KBM-7 (cell line): ENCODE results near the gene ISL2.
"Not testable (repeated sequence)": the region's sequence is repeated elsewhere in the genome, so short reads cannot be mapped to it uniquely, and the experiment has no call there.

Experiments
- DNase-seq: peaks from one replicate; pipeline ENCODE4 v3.0.0-alpha.2; 2015
- in situ Hi-C: fragments of 300-500 bp; cut with MboI; formaldehyde crosslinking; loops from 2 replicates; pipeline ENCODE4 v1.14.3; 2020; ENCODE audit warnings: low sequenced_read_pairs, low pct_unique_long_range_greater_than_20kb, mixed read lengths

Gene ISL2

DNA sequence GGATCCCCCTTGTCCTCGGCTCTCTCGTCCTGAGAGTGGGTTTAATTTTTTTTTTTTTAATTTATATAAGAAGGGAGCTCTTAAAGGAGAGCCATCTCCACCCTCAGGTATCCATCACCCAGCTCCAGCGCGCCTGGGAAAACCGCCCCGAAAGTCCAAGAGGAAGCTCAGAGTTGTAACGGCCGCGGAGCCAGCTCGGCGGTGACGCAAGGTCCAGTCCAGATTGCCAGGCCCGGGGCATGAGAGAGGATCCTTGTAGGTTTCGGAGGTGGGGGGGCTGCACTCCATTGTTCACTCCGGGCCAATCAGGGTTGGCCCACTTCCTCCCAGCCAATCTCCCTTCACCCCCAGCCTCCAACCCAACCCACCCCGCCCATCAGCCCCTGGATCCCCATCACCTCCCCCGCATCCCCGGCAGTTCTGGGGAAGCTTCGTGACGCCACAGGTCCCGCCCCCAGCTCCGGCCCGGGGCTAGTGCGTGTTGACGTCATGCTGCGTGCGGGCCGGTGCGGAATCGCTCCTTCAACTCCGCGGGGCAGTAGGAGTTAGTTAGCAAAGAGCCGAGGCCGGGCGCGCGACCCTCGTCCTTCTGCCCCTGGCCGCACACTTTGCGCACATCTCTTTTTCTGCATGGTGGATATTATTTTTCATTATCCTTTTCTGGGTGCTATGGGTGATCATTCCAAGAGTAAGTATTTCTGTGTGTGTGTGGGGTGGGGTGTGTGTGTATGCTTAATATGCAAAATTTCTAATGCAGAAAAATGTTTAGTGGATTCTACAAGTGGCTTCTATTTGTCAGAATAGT is at the start of gene ISL2:
Gene ISL2 (plus strand): TSS at position 520 of the 805 bp plus-strand sequence. CDS start 111 bp downstream, at position 631.
- in situ Hi-C loops = no loop called here
- peak; percentile 99 for DNase-seq

GRCh38 chr15:76289582-76289981 is 47.0 kb upstream of the ISL2 start:
- DNase-seq = no peak
- in situ Hi-C loops = no loop called here

DNA sequence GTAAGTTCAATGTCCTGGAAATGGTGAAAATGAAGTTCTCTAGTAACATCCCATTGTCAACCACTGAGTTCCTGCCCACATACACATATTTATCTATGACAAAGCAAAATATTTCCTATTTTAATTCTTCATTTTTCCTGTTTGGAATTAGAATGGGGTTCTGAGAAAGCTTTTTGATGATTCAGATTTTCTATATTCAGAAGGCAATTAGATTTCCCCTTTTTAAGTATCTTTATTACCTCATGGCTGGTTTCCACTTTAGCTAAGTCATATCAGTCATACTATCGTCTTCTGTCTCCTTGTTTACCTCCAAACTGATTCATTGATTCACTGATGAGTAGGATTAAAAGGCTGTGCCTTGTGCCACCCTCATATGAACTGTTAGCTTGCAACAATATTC is 43.2 kb upstream of the ISL2 start:
- in situ Hi-C loops = no loop called here
- DNase-seq = no peak

DNA sequence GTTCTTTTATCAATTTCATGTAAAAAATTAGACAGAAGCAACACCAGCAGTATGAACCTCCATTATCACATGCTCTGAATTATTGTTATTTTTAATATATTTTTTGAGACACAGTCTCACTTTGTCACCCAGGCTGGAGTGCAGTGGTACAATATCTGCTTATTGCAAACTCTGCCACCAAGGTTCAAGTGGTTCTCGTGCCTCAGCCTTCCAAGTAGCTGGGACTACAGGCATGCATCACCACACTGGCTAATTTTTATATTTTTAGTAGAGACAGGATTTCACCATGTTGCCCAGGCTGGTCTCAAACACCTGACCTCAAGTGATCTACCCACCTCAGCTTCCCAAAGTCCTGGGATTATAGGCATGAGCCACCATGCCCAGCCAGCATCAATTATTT is 42.1 kb upstream of the ISL2 start:
- DNase-seq, in situ Hi-C loops: not testable (repeated sequence)

DNA sequence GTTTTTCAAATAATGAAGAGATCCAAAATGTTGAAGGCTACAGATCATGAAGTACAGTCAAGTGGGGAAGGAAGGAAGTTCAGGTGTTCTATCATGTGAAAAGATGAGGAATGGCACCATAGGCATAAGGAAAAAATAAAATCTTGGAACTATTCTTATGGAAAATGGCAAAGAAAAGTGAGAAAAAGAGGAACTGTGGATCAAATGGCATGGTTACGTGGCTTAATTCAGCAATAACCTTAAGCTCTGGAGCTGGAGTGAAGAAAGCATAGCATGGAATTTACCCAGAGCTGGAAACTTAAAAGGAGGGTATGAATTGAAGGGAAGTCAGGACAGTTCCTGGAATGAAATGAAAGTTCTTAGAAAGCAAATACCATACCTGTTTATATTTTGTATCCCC is 39.7 kb upstream of the ISL2 start:
- in situ Hi-C loops = no loop called here
- no peak for DNase-seq

DNA sequence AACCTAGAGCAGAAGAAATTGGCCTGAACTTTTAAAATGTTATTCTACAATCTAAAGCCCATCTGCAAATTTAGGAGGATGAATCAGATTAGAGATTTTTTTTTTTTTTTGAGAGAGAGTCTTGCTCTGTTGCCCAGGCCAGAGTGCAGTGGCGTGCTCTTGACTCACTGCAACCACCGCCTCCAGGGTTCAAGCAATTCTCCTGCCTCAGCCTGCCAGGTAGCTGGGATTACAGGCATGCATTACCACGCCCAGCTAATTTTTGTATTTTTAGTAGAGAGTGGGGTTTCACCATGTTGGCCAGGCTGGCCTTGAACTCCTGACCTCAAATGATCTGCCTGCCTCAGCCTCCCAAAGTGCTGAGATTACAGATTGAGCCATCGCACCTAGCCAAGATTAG is 38.6 kb upstream of the ISL2 start:
- DNase-seq, in situ Hi-C loops: not testable (repeated sequence)

DNA sequence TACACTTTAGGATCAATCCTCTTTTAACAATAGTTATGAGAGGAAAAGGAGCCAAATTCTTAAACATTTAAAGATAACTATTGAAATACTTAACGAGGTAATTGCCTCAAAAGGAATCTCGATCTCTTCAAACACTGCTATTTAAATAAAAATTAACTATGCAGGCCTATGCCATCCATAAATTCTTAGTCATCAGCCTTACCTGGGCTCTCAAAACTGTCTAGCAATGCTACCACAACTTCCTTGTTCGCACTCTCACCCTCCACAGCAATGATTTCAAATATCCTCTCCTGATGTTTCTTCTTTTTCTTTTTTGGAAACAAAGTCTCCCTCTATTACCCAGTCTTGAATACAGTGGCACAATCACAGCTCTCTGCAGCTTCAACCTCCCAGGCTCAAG is 37.6 kb upstream of the ISL2 start:
- no peak for DNase-seq
- in situ Hi-C loops = no loop called here

DNA sequence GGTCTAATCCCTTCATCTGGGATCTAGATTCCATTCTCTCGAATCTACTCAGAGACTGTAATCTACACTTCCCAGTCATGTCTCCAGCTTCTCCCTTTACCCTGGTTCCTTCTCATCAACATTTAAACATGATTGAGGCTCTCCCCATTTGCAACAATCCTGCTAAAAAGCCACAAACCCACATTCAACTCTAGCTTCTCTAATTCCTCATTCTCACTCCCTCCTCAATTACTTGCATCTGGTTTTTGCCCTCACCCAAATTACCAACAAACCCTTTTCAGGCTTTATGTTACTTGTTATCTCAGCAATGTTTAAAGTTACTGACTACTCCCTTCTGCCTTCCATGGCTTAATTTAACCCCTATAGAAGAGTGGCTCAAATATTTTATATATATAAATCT is 36.8 kb upstream of the ISL2 start:
- in situ Hi-C loops = no loop called here
- peak; percentile 87 for DNase-seq

DNA sequence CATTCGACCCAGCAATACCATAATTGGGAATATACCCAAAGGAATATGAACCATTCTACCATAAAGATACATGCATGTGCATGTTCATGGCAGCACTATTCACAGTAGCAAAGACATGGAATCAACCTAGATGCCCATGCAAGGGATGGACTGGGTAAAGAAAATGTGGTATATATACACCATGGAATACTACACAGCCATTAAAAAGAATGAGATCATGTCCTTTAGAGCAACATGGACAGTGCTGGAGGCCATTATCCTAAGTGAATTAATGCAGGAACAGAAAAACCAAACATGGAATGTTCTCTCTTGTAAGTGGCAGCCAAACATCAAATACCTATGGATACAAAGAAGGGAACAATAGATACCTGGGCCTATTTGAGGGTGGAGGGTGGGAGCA is 32.7 kb upstream of the ISL2 start:
- no peak for DNase-seq
- in situ Hi-C loops = no loop called here

DNA sequence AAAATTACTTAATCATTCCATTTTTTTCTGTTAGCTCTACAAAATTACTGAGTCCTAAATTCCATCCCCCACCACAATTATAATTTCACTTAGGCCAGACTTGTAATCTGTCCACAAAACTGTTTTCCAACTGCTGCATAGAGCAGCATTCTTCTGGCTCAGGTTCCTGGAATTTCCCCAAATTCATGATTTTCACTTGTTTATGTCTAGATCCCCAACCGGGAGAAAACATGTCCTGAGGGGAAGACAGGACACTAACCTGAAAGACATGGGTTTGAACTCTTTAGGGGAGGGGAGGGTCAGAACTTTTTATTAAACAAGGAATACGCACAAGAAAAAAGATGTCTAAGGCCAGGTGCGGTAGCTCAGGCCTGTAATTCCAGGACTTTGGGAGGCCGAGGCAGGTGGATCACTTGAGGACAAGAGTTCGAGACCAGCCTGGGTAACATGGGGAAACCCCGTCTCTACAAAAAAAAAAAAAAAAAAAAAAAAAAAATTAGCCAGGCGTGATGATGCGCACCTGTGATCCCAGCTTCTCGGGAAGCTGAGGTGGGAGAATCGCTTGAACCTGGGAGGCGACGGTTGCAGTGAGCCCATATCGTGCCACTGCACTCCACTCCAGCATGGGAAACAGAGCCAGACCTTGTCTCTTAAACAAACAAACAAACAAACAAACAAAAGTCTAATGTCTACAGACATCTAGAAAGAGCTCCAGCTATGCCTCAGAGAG is 26.8 kb upstream of the ISL2 start:
- no peak for DNase-seq
- in situ Hi-C loops = no loop called here

GRCh38 chr15:76310475-76311099 is 26.0 kb upstream of the ISL2 start:
- in situ Hi-C loops = no loop called here
- DNase-seq = peak; percentile 80

DNA sequence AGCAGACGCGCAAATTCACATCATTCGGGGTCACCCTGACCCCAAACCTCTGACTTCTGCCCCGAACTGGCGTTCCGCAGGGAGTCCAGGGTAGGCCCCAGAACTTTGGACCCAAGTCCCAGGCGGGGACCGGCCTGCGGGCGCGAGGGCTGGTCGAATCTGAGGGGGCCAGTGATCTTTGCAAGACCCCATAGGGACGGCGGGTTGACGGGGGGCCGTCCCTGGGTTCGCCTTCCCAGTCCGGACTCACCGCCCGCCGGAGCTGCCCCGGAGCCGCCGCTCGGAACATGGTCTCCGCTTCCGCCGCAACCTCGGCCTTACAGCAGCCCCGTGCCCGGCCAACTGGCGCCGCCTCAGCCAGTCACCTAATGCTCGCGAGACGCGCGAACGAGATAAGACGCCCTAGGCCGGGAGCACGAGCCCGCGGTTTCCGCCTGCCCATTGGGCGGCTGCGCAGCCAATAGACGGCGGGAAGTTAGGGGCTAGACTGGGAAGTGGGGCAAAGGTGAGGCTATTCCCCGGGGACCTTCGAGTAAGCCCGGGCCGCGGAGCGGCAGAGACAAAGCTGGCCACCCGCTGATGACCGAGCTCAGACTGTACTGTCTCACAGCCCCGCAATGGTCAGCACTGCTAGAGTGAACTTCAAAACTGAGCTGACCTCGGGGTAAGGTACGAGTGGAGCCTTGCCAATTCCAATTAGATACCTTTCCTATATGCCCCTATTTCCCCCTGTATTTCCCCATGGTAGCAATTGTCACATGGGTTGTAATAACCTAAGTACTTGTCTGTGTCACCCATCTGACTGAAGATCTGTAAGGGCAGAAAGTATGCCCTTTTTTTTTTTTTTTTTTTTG is 25.2 kb upstream of the ISL2 start, which contains the start of gene ETFA:
Gene ETFA (minus strand): TSS at position 370 of the 854 bp plus-strand sequence. CDS start 81 bp downstream, at position 289.
- peak; percentile 99 for DNase-seq
- in situ Hi-C loops = no loop called here

DNA sequence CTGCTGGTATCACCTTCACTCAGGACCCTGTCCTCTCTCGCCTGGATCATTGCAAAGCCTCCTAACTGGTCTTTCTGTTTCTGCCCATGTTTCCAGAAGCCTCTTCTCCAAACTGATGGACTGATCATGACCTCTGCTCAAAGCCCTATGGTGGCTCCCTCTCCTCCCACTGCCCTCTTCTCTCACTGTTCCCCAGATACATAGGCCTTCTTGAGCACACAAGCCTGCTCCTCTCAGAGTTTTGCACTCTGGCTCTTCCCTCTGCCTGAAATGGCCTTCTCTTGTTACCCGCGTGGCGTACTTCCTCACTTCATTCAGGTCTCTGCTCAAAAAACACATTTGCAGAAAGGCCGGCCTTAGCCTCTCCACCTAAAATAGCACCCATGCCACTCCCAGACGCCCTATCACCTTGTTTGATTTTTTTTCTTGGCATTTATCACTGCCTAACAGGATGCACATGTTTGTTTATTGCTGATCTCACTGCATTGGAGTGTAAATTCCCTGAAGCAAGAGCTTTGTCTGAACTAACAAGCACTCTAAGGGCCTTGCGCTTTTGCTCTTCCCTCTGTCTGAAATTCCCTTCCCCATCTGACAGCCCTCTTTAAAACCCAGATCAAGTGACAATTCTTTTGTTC is 23.9 kb upstream of the ISL2 start:
- DNase-seq = no peak
- in situ Hi-C loops = no loop called here

DNA sequence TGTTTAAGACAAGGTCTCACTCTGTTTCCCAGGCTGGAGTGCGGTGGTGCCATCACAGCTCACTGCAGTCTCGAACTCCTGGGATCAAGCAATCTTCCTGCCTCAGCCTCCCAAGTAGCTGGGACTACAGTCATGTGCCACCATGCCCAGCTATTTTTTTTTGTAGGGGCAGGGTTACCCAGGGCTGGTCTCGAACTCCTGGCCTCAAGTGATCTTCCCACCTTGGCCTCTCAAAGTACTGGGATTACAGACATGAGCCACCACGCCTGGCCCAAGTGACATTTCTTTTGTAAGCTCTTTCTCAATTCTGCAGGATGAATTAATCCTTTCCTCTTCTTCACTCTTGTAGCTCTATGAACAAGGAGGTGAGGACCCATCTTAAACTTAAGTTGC is 23.4 kb upstream of the ISL2 start:
- DNase-seq, in situ Hi-C loops: not testable (repeated sequence)

- DNase-seq = no peak
- in situ Hi-C loops = no loop called here
These were observed 22.8 kb upstream of the ISL2 start for GRCh38 chr15:76313731-76314130.

DNA sequence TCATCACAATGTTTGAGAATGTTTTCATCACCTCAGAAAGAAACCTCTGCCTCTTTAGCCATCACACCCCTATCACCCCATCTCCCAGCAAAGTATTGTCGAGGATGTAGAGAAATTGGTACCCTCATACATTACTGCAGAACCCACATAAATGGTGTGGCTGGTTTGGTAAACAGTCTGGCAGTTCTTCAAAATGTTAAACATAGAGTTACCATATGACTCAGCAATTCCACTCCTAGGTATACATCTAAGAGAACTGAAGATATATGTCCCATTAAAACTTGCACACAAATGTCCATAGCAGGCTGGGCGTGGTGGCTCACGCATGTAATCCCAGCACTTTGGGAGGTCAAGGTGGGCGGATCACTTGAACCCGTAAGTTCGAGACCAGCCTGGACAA is 16.6 kb upstream of the ISL2 start:
- in situ Hi-C loops = loop anchor here (10.0 kb wide), 1 partner anchor 125 kb away; no protein-coding TSS in a partner anchor
- DNase-seq = no peak

DNA sequence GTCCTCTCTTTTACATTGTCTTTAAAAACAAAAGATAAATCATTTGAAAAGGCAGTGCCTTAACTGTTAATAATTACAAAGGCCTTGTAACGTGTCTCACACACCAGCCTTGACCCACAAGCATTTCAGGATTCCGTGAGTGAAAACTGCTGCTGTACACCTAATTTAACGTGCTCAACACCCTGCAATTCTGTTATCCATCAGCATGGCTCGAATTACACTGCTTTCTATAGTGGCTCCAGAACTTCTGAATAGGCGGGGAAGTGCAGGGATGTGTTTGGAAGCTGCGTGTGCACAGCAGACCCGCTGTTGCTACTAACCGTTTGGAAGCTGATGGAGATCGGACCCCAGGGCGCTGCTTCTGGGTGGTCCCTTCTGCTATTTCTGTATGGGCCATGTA is 15.4 kb upstream of the ISL2 start:
- DNase-seq = no peak
- in situ Hi-C loops = loop anchor here (10.0 kb wide), 1 partner anchor 126 kb away; no protein-coding TSS in a partner anchor

- DNase-seq = no peak
- in situ Hi-C loops = loop anchor here (10.0 kb wide), 1 partner anchor 127 kb away; no protein-coding TSS in a partner anchor
These were observed 15.0 kb upstream of the ISL2 start for GRCh38 chr15:76321602-76322001.
